ENCODE results near the gene TBPL1. TPM values are rescaled to one million over a fixed set of nuclear protein-coding genes. Genes with fewer than 3 reads are reported as not detected.
"Not testable (repeated sequence)": the region's sequence is repeated elsewhere in the genome, so short reads cannot be mapped to it uniquely, and the experiment has no call there.

Gene TBPL1
- 24.5 TPM for total RNA-seq

GRCh38 chr6:133952815-133953633 lies at the start of gene TBPL1:
TBPL1 (plus strand) TSS chr6:133953224; CDS start chr6:133980126, 26,902 bp downstream.
- peak; percentile 94 for DNase-seq (ENCODE audit: low spot score)

- DNase-seq (ENCODE audit: low spot score): no peak
Measured at GRCh38 chr6:133903855-133904254, 49.2 kb upstream of the TBPL1 start.

- DNase-seq (ENCODE audit: low spot score): no peak
Measured at GRCh38 chr6:133906050-133906449, 47.0 kb upstream of the TBPL1 start.

DNA sequence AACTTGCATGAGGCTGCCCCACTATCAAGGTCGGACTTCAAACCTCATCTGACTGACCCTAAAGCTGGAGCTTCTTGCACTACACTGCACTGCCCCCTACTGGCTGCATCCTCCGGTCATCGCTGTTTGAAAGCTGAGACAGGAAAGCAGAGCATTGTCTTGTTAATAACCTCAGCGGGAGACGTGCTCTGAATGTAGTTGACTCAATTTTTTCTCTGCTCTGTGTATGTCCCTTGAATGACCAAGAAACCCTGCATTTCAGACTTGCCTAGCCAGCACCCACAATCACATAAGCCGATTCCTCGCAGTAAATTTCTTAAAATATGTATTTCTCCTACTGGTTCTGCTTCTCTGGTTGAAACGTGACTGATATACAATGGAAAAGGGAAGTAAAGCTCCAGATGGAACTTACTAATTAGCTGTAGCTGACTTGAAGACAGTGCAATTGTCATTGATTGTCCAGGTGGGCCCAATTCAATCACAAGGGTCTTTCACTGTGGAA lies 36.3 kb upstream of the TBPL1 start:
- peak; percentile 86 for DNase-seq (ENCODE audit: low spot score)

GRCh38 chr6:133917781-133918180 lies 35.2 kb upstream of the TBPL1 start:
- no peak for DNase-seq (ENCODE audit: low spot score)

- DNase-seq (ENCODE audit: low spot score): no peak
Measured at GRCh38 chr6:133918208-133918930, 34.7 kb upstream of the TBPL1 start.

DNA sequence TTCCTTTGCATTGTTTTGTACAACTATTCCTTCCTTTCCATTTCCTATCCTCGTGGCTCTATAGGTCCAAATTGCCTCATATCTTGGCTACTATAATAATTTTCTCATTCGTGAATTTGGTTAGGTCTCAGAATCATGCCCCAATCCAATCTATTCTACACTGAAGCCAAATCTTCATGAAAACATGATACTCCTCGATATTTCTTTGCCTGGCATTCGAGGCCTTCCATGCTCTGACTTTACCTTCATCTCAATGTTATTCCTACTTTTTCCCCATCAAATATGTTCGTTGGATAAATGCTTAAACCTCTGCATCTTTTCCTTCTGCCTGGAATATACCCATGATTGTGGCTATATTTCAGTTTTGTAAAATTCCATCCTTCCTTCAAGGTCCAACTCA lies 33.7 kb upstream of the TBPL1 start:
- no peak for DNase-seq (ENCODE audit: low spot score)

DNA sequence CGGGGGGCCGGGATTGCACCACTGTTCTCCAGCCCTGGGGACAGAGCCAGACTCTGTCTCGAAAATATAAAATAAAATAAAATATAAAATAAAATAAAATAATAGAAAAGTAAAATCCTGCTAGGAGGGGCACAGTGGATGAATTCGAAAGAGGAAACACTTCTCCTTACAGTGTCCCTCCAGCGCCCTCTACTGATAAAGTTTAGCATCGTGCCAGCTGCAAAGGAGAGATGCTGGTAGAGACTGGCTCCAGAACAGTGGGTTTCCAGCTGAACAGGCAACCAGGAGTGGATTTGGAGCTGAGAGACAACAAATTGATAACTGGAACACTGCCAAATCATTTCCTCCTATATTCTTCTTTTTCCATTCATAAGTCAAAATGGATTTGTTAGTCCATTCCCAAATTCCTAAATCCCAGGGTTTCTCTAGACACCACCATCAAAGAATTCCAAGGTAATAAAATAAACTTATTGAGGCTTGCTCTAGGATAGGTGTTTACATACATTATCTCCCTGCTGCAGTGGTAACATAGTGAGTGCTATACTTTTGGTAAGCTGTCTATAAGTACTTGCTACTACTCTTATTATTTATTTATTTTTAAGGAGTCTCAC lies 31.7 kb upstream of the TBPL1 start:
- DNase-seq (ENCODE audit: low spot score): peak; percentile 83

DNA sequence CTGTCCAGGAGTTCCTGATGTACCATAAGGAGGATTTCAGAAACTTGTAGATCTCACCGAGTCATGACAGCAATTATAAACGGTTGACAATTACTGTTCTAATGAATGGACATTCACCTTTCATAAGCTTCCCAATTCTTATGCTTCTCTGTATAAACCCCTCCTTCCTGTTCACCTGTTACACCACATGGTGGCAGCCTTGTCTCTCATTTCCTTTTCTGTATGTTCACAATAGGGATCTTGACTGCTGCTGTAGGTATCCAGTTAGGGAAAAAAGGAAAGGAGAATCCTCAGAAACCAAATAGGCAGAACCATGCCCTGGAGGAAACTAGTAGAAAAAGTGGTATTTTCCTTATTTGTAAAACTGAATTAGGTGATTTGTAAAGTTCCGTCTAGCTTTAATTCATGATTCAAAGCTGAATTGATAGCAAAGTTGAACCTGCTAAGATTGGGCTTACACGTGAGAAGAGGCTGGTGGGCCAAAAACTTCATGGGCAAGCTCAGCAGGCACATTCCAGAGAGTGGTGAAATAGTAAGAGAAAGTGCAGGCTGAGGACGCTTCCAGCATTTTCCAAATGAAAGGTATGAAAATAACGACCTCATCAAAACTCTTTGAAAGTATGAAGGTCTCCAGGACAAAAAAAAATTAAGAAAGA lies 29.0 kb upstream of the TBPL1 start:
- DNase-seq (ENCODE audit: low spot score): peak; percentile 79

DNA sequence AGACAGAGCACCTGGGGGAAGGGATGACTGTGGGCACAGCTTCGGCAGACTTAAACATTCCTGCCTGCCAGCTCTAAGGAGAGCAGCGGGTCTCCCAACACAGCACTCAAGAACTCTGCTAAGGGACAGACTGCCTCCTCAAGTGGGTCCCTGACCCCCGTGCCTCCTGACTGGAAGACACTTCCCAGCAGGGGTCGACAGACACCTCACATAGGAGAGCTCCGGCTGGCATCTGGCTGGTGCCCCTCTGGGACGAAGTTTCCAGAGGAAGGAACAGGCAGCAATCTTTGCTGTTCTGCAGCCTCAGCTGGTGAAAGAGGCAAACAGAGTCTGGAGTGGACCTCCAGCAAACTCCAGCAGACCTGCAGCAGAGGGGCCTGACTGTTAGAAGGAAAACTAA lies 21.8 kb upstream of the TBPL1 start:
- DNase-seq (ENCODE audit: low spot score): not testable (repeated sequence)

DNA sequence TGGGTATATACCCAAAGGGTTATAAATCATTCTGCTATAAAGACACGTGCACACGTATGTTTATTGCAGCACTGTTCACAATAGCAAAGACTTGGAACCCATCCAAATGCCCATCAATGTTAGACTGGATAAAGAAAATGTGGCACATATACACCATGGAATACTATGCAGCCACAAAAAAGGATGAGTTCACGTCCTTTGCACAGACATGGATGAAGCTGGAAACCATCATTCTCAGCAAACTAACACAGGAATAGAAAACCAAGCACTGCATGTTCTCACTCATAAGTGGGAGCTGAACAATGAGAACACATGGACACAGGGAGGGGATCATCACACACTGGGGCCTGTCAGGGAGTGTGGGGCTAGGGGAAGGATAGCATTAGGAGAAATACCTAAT lies 16.7 kb upstream of the TBPL1 start:
- DNase-seq (ENCODE audit: low spot score): not testable (repeated sequence)

GRCh38 chr6:133937909-133938308 lies 15.1 kb upstream of the TBPL1 start:
- no peak for DNase-seq (ENCODE audit: low spot score)

DNA sequence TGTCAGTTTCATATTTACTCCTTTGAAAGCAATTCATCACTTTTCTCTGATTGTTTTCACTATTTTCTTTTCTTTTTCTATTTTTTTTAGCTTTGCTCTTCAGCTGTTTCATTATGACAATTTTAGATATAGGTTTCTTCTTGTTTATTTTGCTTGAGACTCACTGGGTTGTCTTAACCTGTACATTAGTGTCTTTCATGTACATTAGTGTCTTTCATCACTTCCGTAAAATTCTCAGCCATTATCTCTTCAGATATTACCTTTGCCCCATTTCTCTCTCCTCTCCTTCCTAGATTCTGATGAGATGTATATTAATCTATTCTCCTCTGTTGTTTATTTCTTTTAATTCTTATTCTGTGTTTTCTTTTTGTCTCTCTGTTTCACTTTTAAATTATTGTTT lies 14.5 kb upstream of the TBPL1 start:
- DNase-seq (ENCODE audit: low spot score): no peak

- DNase-seq (ENCODE audit: low spot score): no peak
Measured at GRCh38 chr6:133939778-133940667, 13.0 kb upstream of the TBPL1 start.

- DNase-seq (ENCODE audit: low spot score): no peak
Measured at GRCh38 chr6:133945158-133945557, 7.9 kb upstream of the TBPL1 start.

- peak; percentile 60 for DNase-seq (ENCODE audit: low spot score)
Measured at GRCh38 chr6:133947302-133947900, 5.6 kb upstream of the TBPL1 start.

GRCh38 chr6:133948472-133948871 lies 4.6 kb upstream of the TBPL1 start:
- DNase-seq (ENCODE audit: low spot score): no peak

GRCh38 chr6:133951227-133951626 lies 1.8 kb upstream of the TBPL1 start:
- DNase-seq (ENCODE audit: low spot score): no peak

GRCh38 chr6:133951881-133952814 lies 876 bp upstream of the TBPL1 start:
- DNase-seq (ENCODE audit: low spot score): peak; percentile 58
